ENCODE results near the gene PPT1. TPM values are rescaled to one million over a fixed set of nuclear protein-coding genes. Genes with fewer than 3 reads are reported as not detected.
A peak's percentile ranks its signal among the peaks of the same experiment; 100 is the strongest.

PPT1 gene
- total and polyA plus RNA-seq, 2 of the 13 experiments (the other 11 are each of a cell fraction or from before 2014, with no cell fraction given) = 129 TPM

DNA sequence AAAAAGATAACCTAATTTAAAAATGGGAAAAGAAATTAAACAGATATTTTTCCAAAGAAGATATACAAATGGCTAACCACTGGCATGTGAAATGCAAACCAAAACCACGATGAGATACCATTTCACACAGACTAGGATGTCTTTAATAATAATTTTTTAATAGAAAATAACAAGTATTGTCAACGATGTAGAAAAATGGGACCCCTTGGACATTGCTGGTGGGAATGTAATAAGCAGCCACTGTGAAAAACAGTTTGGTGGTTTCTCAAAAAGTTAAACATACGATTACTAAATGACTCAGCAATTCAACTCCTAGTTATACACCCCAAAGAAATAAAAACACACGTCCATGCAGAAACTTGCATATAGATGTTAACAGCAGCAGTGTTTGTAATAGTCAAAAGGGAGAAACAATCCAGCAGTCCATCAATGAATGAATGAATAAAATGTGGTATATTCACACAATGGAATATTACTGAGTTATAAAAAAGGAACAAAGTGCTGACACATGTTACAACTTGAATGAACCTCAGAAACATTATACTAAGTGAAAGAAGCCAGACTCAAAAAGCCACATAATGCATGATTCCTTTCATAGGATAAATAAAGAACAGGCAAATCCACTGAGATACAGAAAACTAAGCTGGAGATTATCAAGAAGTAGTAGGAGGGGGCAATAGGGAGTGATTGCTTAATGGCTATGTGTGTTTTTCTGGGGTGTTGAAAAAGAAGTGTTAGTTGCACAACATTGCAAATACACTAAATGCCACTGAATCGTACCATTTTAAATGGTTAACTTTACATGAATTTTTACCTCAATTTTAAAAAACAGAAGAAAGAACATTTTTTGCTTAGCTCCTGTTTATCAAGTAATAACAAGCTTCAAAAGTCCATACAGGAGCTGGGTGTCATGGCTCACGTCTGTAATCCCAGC lies 4.1 kb downstream of the PPT1 start:
- ChIA-PET CTCF (ENCODE audit: low intra/inter-chr PET ratio, low total read pairs) (no interaction called here), POLR2A (no interaction called here)
- H3K9me3 ChIP-seq (ENCODE audit: low read length) = no peaks in the 10 kb centered on the region
- no peak overlapping the region for H3K4me2 ChIP-seq (ENCODE audit: low read depth, low read length)
- peaks cover 14 to 40% of the 10 kb centered on the region in 2 experiments for H3K36me3 ChIP-seq (replicated peaks in 1 of 2; ENCODE audit: control insufficient read depth in 1 of 2, insufficient read depth in 2 of 2, low read length in 2 of 2)
- FAIRE-seq = no peak
- no peak overlapping the region for H3K9ac ChIP-seq (ENCODE audit: insufficient read depth, low read depth, low read length)
- intact Hi-C loops (cut with micrococcal nuclease; ENCODE audit: unreplicated experiment) = no loop called here
- in situ Hi-C loops (cut with HindIII; ENCODE audit: extremely low pct_ligation_motif_present, low pct_unique_long_range_greater_than_20kb) = no loop called here
- peaks cover 13% of the 10 kb centered on the region for H3K79me2 ChIP-seq (ENCODE audit: insufficient read depth, low read length)
- no peaks in the 10 kb centered on the region for H3K27me3 ChIP-seq (ENCODE audit: control insufficient read depth in 1 of 2, insufficient read depth in 2 of 2, low read length in 2 of 2)
- H3K4me3 ChIP-seq (replicated peaks in 1 of 3; ENCODE audit: insufficient read depth in 1 of 3, low read depth in 2 of 3, low read length in 3 of 3) = no peak overlapping the region
- H3K27ac ChIP-seq (ENCODE audit: extremely low read length, insufficient read depth, low read length) = no peak overlapping the region
- TF ChIP-seq NFE2L2 (IDR thresholded peaks at IDR 0.05; ENCODE audit: low read length) (peak; percentile 74), NCOA5 (CRISPR knock-in tag; IDR thresholded peaks at IDR 0.05) (no peak), CEBPB (IDR thresholded peaks at IDR 0.05; ENCODE audit: borderline replicate concordance, low read depth, low read length) (0 out of 2 replicates have a peak, but pooled peaks have one; percentile 19)
- no peak for DNase-seq (ENCODE audit: low spot score)
- WGBS (ENCODE audit: low lambda C conversion rate) = 85% methylated on average over 6 of the region's 6 CpGs
- H2AFZ ChIP-seq (ENCODE audit: low read length) = no peak overlapping the region
- H3K4me1 ChIP-seq (ENCODE audit: insufficient read depth, low read length) = peaks cover 37% of the 10 kb centered on the region
- no peaks in the 10 kb centered on the region for H4K20me1 ChIP-seq (ENCODE audit: insufficient read depth, low read length)
- BruUV-seq (replicated peaks) = no TSS peak
- no peak for ATAC-seq

DNA sequence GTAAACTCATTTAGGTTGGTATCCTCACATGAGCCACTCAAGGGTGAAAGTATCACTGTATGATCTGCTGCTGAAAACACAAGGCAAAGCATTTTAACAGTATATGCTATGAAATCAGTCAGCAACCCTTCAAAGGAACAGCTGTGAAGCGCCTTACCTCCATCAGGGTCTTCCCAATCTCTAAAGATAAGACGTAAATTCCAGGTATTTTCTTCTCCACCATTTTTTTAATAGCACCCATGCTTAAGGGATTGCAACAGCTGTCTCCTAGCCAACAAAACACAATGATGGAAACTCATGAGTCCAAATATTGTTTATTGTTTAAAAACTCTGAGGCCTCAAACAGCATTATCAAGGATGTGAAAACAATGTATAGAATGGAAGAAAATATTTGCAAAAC lies 4.8 kb downstream of the PPT1 start:
- H3K79me2 ChIP-seq (ENCODE audit: insufficient read depth, low read length) = peaks cover 13% of the 10 kb centered on the region
- peaks cover 17 to 45% of the 10 kb centered on the region in 2 experiments for H3K36me3 ChIP-seq (replicated peaks in 1 of 2; ENCODE audit: control insufficient read depth in 1 of 2, insufficient read depth in 2 of 2, low read length in 2 of 2)
- H3K27me3 ChIP-seq (ENCODE audit: control insufficient read depth in 1 of 2, insufficient read depth in 2 of 2, low read length in 2 of 2) = no peaks in the 10 kb centered on the region
- H3K9ac ChIP-seq (ENCODE audit: insufficient read depth, low read depth, low read length) = no peak overlapping the region
- intact Hi-C loops (cut with micrococcal nuclease; ENCODE audit: unreplicated experiment) = no loop called here
- no peak overlapping the region for H2AFZ ChIP-seq (ENCODE audit: low read length)
- no peaks in the 10 kb centered on the region for H3K9me3 ChIP-seq (ENCODE audit: low read length)
- CTCF ChIA-PET (ENCODE audit: low intra/inter-chr PET ratio, low total read pairs) = no interaction called here
- ATAC-seq = no peak
- peaks cover 31% of the 10 kb centered on the region for H3K4me1 ChIP-seq (ENCODE audit: insufficient read depth, low read length)
- no peak for DNase-seq (ENCODE audit: low spot score)
- H3K4me2 ChIP-seq (ENCODE audit: low read depth, low read length) = no peak overlapping the region
- in situ Hi-C loops (cut with HindIII; ENCODE audit: extremely low pct_ligation_motif_present, low pct_unique_long_range_greater_than_20kb) = no loop called here
- H3K27ac ChIP-seq (ENCODE audit: extremely low read length, insufficient read depth, low read length) = no peak overlapping the region
- WGBS (ENCODE audit: low lambda C conversion rate) = 100% methylated on average over 2 of the region's 2 CpGs
- H4K20me1 ChIP-seq (ENCODE audit: insufficient read depth, low read length) = no peaks in the 10 kb centered on the region
- POLR2A ChIA-PET = no interaction called here
- no peak for FAIRE-seq
- no peak overlapping the region for H3K4me3 ChIP-seq (replicated peaks in 1 of 3; ENCODE audit: insufficient read depth in 1 of 3, low read depth in 2 of 3, low read length in 3 of 3)
- no TSS peak for BruUV-seq (replicated peaks)
- no peak for TF ChIP-seq SNAPC4 (CRISPR knock-in tag; IDR thresholded peaks at IDR 0.05)
- TF ChIP-seq, protein P1, sequence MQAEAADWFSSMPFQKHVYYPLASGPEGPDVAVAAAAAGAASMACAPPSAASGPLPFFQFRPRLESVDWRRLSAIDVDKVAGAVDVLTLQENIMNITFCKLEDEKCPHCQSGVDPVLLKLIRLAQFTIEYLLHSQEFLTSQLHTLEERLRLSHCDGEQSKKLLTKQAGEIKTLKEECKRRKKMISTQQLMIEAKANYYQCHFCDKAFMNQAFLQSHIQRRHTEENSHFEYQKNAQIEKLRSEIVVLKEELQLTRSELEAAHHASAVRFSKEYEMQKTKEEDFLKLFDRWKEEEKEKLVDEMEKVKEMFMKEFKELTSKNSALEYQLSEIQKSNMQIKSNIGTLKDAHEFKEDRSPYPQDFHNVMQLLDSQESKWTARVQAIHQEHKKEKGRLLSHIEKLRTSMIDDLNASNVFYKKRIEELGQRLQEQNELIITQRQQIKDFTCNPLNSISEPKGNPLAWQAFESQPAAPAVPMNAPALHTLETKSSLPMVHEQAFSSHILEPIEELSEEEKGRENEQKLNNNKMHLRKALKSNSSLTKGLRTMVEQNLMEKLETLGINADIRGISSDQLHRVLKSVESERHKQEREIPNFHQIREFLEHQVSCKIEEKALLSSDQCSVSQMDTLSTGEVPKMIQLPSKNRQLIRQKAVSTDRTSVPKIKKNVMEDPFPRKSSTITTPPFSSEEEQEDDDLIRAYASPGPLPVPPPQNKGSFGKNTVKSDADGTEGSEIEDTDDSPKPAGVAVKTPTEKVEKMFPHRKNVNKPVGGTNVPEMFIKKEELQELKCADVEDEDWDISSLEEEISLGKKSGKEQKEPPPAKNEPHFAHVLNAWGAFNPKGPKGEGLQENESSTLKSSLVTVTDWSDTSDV (CRISPR knock-in tag; IDR thresholded peaks at IDR 0.05) = no peak
- no peak for TF ChIP-seq ZNF775 (CRISPR knock-in tag; IDR thresholded peaks at IDR 0.05; ENCODE audit: borderline replicate concordance)
- TF ChIP-seq PRMT3 (CRISPR knock-in tag; IDR thresholded peaks at IDR 0.05; ENCODE audit: borderline replicate concordance, low read depth) = no peak
- no peak for TF ChIP-seq NR0B2 (CRISPR knock-in tag; IDR thresholded peaks at IDR 0.05)
